ENCODE data around the gene KPNA3. TPM values are rescaled to one million over a fixed set of nuclear protein-coding genes. Genes with fewer than 3 reads are reported as not detected.
A peak's percentile ranks its signal among the peaks of the same experiment; 100 is the strongest.

KPNA3 gene
- total and polyA plus RNA-seq, 2 experiments from 2014 or later = 30.5 to 55.7 TPM

DNA sequence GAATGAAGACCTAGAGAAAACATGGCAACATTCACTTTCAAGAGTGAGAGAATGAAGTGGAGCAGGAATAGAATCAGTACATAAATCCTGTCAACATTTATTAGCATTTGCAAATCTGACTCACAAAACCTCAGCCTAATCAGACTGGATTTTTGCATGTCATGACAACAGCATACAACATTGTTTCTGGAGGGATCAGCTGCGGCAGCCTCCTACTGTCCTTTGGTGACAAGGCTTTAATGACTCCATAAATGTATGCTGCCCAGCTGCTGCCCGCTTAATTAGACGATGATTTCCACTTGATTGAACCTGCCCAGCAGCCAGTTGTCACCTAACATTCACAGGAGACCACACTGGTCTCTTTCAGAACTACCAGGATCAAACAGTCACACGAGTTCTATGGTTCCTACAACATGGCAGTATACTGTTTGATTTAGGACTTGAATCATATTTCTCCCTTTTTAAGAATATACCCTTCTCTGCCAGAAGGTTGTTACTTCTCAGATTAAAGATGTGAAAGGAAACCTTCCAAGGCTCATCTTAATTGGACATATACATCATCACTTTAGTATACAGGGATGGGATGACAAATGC lies 110.5 kb downstream of the KPNA3 start (continued):
- no peak for TF ChIP-seq CTCF (conservative IDR thresholded peaks at IDR 0.05; ENCODE audit: low read depth in 2 of 2)
- TF ChIP-seq ZNF331 (CRISPR knock-in tag; IDR thresholded peaks at IDR 0.05; ENCODE audit: low read depth) = no peak
- TF ChIP-seq STAT1 (IDR thresholded peaks at IDR 0.05; ENCODE audit: unreplicated experiment) = no peak
- TF ChIP-seq ZNF114 (CRISPR knock-in tag; IDR thresholded peaks at IDR 0.05) = no peak

- no peak overlapping the region for H3K27ac Mint-ChIP-seq
- no peak overlapping the region for H3K4me2 ChIP-seq
- no peaks in the 10 kb centered on the region for H3K4me1 Mint-ChIP-seq
- H4K20me1 ChIP-seq (replicated peaks; ENCODE audit: insufficient read depth) = peaks cover 28% of the 10 kb centered on the region
- H3K27ac ChIP-seq (ENCODE audit: low read depth) = no peak overlapping the region
- no peak overlapping the region for H2AFZ ChIP-seq
- H3K4me3 ChIP-seq = no peak overlapping the region
- H3K36me3 ChIP-seq (ENCODE audit: insufficient read depth) = peaks cover 18% of the 10 kb centered on the region
- ATAC-seq (no peak), DNase-seq (ENCODE audit: low spot score) (no peak)
- H3K4me1 ChIP-seq (ENCODE audit: insufficient read depth) = no peaks in the 10 kb centered on the region
- peaks cover 96% of the 10 kb centered on the region for H3K79me2 ChIP-seq (replicated peaks; ENCODE audit: insufficient read depth)
- H3K27me3 Mint-ChIP-seq (ENCODE audit: insufficient read depth, low read depth, poor library complexity) = peaks cover 3% of the 10 kb centered on the region
- no peaks in the 10 kb centered on the region for H3F3A ChIP-seq (replicated peaks; ENCODE audit: low read depth)
- peaks cover 28% of the 10 kb centered on the region for H3K9me3 Mint-ChIP-seq
- H3K4me3 Mint-ChIP-seq = no peak overlapping the region
- no peaks in the 10 kb centered on the region for H3K9me2 ChIP-seq (ENCODE audit: insufficient read depth)
- H3K36me3 Mint-ChIP-seq (ENCODE audit: low read depth) = peaks cover 86% of the 10 kb centered on the region
- peak; percentile 9 to 27; a peak in 1 of 4 replicates for TF ChIP-seq CTCF (conservative IDR thresholded peaks at IDR 0.05; ENCODE audit: low read depth in 2 of 2)
- no peak for TF ChIP-seq REST (IDR thresholded peaks at IDR 0.05; ENCODE audit: unreplicated experiment)
- no peak for TF ChIP-seq JUNB (IDR thresholded peaks at IDR 0.05; ENCODE audit: unreplicated experiment)
- no peak for TF ChIP-seq EZH2 (IDR thresholded peaks at IDR 0.05; ENCODE audit: low read depth, unreplicated experiment)
- H3K27me3 ChIP-seq (ENCODE audit: insufficient read depth) = no peaks in the 10 kb centered on the region
Observed at GRCh38 chr13:49679246-49679645, 113.2 kb downstream of the KPNA3 start.

Data from GM23338 (cell line).